H54 (cell line): ENCODE data around the gene PSMB7.

Experiments used
- DNase-seq: peaks from one replicate; pipeline ENCODE4 v3.0.0; 2011; ENCODE audit warnings: low spot score, mixed read lengths; ENCODE audit not compliant: insufficient read length
- FAIRE-seq: peaks from 3 replicates; lab custom pipeline; 2011; peaks lifted over from hg19 to GRCh38; lab: Jason Lieb, UNC
- POLR2A ChIP-seq: IDR thresholded peaks from 2 replicates; pipeline ENCODE4 v1.6.1; 2011; ENCODE audit warnings: low read depth, mild to moderate bottlenecking, low read length

PSMB7 gene

DNA sequence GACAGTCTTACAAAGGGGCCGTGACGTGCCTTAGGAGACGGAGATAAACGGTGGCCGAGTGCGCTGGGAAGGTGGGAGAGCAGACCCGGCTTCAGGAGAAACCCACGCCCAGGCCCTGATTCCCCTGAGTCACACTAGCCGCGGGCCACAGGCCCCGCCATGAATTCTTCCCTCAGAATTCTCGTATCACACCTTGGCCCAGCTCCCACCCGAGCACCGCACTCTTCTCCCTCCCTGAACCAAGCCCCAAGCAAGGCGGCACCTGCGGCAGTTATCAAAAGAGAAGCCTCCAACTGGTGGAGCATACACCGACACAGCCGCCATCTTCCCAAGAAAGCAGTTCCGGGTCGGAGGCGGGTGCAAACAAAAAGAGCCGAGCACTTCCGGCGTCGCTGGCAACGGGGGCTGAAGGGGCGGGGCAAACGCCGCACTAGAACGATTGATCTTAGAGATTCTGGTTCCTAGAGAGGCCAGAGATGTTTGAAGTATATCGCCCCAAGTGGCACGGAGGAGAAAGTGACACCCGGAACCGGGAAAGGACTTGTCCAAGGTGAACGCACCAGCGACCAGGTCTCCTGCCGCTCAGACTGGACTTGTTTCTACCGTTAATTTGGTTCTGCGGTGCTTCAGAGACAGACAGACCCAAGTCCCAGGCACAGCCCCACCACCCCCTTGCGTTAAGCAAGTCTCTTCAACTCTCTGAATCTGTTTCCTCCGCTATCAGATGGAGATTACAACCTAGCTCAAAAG, at the start of gene PSMB7:
TSS of gene PSMB7 (minus strand) at position 341 of the 750 bp plus-strand sequence. CDS start at position 324, 17 bp downstream.
- FAIRE-seq, result peak; percentile 92
- no peak for TF ChIP-seq POLR2A

DNA sequence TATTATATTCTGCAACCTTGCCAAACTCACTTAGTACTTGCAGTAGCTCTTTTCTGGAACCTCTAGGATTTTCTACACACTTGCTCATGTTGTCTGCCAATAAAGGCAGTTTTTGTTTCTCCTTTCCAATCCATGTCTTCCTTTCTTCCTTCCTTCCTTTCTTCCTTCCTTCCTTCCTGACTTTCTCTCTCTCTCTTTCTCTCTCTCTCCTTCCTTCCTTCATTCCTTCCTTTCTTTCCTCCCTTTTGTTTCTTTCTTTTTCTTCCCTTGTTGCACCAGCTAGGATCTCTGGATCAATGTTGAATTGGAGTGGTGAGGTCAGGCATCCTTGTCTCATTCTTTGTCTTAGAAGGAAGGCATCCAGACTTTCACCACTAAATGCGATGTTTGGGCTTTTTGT, 47.5 kb upstream of the PSMB7 start:
- TF ChIP-seq POLR2A, result no peak
- FAIRE-seq (no peak), DNase-seq (no peak)

More for the DNA sequence above, at the start of gene PSMB7:
- DNase-seq, result peak; percentile 87

DNA sequence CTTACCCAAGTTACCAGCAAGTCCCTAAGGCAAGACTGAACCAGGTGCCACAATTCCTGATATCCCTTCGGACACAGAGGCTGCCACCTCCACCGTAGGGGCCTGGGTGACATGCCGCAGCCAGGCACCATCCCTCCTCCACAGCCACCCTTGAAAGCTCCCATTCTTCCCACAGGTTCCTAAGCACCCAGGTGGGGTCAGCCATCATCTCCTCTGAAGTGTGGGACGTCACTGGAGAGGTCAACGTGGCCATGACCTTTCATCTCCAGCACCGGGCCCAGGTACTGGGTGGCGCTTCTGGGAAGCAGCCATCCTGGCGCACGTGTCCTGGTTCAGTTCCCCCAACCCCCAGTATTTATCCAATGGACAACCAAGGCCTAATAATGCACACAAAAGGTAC, 43.2 kb upstream of the PSMB7 start:
- FAIRE-seq, result no peak
- no peak for TF ChIP-seq POLR2A
- DNase-seq, result no peak

DNA sequence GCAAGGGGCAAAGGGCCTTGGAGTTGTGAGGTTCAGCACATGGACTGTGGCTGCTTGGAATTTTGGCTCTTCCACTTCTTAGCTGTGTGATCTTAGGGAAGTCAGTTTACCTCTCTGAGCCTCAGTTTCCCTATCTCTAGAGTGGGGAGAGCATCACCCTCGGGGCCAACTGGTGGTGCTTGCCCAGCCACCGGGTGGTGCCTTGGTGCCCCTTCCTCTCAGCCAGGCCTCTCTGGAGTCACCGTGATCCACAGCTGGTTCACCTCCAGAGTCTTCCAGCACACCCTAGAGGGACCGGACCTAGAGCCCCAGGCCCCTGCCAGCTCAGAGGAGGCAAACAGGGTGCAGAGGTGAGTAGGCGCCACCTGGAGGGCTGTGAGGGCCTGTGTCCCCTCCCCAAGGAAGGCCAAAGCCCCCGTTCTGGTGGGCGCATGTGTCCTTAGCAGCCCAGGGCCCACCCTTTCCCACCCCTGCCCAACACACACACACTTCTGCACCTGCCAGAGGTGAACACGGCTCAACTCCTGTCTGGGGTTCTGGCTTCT, 42.7 kb upstream of the PSMB7 start:
- no peak for FAIRE-seq
- DNase-seq, result no peak
- no peak for TF ChIP-seq POLR2A

DNA sequence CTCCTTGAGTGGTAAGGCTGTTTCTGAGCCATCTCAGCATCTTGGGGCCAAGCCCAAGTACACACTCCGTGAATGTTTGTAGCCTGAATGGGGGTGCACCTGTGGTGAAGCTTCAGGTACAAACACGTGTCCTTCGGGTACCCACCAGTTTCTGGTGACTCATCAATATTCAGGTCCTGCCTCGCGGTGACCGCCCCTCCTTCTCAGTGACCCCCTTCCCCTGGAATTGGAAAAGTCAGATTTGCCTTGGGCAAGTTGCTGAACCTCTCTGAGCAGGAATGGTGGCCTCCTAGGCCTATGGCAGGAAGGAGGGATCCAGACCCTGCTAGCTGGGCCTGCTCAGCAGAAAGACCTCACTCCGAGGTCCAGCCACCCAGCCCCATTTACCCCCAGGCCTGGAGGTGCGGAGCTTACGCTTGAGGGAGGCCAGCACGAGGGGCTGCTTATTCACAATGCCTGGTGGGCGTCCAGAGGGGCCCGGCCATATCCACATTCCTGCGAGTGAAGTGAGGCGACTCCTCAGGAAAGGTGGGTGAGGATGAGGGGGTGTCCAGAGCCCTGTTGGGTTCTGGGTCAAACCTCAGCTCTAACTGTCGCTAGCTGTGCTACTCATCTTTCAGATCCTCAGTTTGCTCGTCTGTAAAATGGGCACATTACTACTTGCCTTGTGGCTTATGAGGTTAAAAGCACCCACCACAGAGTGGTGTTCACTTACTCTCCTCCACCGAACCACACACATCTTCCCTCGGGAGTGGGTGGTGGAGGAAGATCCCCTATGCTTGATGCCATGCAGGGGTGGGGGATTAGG, 42.0 kb upstream of the PSMB7 start:
- TF ChIP-seq POLR2A, result no peak
- FAIRE-seq (no peak), DNase-seq (no peak)

DNA sequence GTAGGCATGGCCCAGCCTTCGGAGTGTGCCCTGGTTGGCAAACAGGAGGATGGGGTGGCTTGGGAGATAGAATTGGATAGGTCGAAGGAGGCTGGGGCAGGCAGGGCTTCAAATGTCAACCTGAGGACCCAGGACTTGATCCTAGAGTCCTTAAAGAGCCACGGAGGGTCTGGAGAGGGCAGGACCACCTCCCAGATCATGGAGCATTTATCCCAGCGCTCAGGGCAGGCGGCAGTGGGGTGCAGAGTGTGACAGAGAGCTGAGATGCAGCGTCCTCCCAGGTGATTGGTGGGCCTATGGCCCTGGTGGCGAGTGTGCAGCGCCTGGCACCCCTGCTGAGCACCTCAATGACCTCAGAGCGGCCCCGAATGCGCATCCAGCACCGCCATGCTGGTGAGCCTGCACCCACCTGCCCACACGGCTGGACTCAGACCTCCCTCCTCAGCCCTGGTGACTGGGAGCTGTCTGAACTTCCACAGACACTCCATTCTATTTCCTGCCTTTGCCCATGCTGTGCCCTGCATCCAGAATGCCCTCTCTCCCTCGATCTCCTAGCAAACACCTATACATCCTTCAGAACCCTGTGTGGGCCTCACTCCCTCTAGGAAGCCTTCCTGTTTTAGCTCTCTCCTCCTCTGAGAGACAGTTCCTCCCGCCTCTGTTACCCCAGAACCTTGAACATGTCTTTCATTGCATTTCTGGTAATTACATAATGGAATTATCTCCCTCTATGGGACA, 41.3 kb upstream of the PSMB7 start:
- no peak for TF ChIP-seq POLR2A
- no peak for FAIRE-seq
- DNase-seq, result no peak

DNA sequence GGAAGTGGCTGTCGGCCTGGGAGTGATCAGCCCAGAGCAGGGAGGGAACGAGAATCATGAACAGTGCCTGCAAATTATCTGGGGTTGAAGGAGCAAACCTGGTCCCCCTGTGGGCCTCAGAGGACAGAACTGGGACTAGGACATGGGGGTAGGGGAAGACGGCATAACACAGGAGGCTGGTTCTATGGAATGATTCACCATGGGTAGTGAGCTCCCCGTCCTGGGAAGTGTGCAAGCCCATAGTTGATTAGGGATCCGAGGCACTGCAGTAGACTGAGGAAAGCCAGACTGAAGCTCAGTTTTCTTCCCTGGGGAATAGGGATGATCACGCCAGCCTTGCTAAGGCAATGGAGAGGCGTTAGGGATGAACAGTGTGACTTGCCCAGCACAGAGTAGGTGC, 40.6 kb upstream of the PSMB7 start:
- no peak for TF ChIP-seq POLR2A
- FAIRE-seq, result no peak
- DNase-seq, result no peak

DNA sequence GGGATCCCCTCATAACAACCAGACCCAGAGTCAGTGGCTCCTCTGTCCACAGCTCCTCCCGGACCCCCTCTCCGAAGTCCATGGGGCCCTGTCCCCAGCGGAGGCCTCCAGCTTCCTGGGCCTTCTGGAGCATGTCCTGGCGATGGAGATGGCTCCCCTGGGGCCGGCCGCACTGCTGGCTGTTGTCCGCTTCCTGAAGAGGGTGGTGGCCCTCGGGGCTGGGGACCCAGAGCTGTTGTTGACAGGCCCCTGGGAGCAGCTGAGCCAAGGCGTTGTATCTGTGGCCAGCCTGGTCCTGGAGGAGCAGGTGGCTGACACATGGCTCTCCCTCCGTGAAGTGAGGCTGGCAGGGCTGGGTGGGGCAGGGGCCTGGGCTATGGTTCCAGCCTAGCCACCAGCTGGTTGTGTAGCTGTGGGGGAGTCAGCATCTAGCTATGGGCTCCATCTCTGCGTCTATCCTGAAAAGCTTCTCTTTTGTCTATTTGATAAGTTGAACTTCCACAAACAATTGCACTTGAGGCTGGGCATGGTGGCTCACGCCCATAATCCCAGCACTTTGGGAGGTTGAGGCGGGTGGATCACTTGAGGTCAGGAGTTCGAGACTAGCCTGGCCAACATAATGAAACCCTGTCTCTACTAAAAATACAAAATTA, 39.7 kb upstream of the PSMB7 start:
- no peak for TF ChIP-seq POLR2A
- FAIRE-seq, result no peak
- no peak for DNase-seq

DNA sequence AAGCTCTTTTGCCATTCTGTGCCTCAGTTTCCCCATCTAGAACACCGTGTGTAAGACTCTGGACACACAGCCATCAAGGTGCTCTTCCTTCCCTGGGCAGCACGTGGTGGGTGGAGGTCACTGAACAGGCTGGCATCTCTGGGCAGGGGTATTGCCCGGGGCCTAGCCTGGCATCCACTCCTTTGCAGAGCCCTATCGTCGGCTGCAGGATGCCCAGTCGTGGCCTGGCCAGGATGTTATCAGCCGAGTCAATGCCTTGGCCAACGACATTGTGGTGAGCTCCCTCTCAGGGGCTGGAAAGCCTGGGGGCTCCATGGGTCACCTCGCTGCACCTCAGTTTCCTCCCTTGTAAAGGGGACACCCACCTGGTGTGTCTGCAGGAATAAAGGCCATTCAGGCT, 39.1 kb upstream of the PSMB7 start:
- FAIRE-seq (no peak), DNase-seq (no peak)
- TF ChIP-seq POLR2A, result no peak

DNA sequence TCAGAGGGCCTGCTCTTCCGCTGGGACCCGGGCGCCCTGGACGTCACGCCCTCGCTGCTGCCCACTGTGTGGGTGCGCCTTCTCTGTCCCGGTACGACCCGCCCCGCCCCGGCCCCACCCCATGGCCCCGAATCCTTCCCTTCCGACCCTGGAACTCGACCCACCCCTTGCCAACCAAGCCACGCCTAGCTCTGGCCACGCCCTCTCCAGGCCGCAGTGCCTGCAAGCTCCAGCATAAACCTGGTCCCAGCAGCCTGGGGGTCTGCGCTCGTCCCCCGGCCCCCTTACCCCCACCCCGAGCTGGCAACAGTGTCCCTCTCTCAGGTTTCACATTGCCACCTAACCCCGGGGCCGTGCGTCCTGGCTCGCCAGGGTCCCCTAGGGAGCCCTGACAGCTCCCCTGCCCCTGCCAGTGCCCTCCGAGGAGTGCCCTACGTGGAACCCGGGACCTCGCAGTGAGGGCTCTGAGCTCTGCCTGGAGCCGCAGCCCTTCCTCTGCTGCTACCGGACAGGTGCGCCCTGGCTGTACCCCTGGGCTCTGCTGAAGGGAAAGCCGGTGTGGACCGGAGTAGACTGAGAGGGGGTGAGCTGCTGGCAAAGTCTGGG, 38.4 kb upstream of the PSMB7 start:
- DNase-seq, result no peak
- no peak for FAIRE-seq
- no peak for TF ChIP-seq POLR2A

DNA sequence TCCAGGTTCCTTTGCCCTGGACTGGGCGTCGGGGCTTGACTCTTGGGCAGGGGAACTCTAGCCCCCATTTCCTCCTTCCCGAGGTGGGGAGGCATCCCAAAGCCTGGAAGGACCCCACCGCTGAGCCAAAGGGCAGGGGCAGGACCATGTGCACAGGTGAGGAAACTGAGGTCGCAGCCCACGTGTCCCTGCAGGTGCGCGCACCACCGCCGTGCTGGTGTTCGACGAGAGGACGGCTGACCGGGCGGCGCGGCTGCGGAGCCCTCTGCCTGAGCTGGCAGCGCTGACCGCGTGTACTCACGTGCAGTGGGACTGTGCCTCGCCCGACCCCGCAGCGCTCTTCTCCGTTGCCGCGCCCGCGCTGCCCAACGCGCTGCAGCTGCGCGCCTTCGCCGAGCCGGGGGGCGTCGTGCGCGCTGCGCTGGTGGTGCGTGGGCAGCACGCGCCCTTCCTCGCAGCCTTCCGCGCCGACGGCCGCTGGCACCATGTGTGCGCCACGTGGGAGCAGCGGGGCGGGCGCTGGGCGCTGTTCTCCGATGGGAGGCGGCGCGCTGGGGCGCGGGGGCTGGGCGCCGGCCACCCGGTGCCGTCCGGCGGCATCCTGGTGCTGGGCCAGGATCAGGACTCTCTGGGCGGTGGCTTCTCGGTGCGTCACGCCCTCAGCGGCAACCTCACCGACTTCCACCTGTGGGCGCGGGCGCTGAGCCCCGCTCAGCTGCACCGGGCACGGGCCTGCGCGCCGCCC, 37.8 kb upstream of the PSMB7 start:
- FAIRE-seq, result no peak
- TF ChIP-seq POLR2A, result no peak
- no peak for DNase-seq

DNA sequence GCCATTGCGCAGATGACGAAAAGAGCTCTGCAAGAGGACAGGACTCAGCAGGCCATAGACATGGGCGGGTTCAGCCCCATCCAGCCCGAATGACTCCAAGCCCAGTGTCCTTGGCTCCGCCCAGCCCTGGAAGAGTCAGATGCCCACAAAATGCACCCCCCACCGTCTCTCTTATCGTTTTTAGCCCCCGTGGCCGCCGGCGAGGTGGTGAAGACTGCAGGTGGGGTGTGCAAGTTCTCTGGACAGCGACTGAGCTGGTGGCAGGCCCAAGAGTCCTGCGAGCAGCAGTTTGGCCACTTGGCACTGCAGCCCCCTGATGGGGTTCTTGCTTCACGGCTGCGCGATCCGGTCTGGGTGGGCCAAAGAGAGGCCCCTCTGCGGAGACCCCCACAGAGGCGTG, 37.1 kb upstream of the PSMB7 start:
- DNase-seq (no peak), FAIRE-seq (no peak)
- no peak for TF ChIP-seq POLR2A
